Fibroblast of skin of scalp (primary cell): ENCODE results near the gene NOTCH3.

Experiments
- DNase-seq: peaks from one replicate; pipeline ENCODE4 v3.0.0-alpha.2; 2013

NOTCH3 gene

GRCh38 chr19:15235781-15236180 lies 35.0 kb upstream of the NOTCH3 start:
- no peak for DNase-seq

GRCh38 chr19:15234431-15235130 lies 33.8 kb upstream of the NOTCH3 start:
- DNase-seq, result no peak

GRCh38 chr19:15231271-15231670 lies 30.5 kb upstream of the NOTCH3 start:
- no peak for DNase-seq

- no peak for DNase-seq
Measured at GRCh38 chr19:15227261-15227660, 26.5 kb upstream of the NOTCH3 start.

- no peak for DNase-seq
Measured at GRCh38 chr19:15225760-15226159, 25.0 kb upstream of the NOTCH3 start.

GRCh38 chr19:15223649-15224361 lies 23.0 kb upstream of the NOTCH3 start:
- DNase-seq, result no peak

GRCh38 chr19:15222738-15223648 lies 22.2 kb upstream of the NOTCH3 start:
- peak; percentile 97 for DNase-seq

- DNase-seq, result no peak
Measured at GRCh38 chr19:15220833-15221232, 20.0 kb upstream of the NOTCH3 start.

GRCh38 chr19:15218501-15218900 lies 17.7 kb upstream of the NOTCH3 start:
- no peak for DNase-seq

GRCh38 chr19:15216363-15216762 lies 15.6 kb upstream of the NOTCH3 start:
- DNase-seq, result no peak

GRCh38 chr19:15213715-15214381 lies 13.1 kb upstream of the NOTCH3 start:
- DNase-seq, result peak; percentile 45

GRCh38 chr19:15212711-15213110 lies 11.9 kb upstream of the NOTCH3 start:
- no peak for DNase-seq

- DNase-seq, result peak; percentile 86
Measured at GRCh38 chr19:15210323-15210781, 9.6 kb upstream of the NOTCH3 start.

GRCh38 chr19:15201374-15202023 lies 704 bp upstream of the NOTCH3 start:
- DNase-seq, result no peak

GRCh38 chr19:15199661-15200552 lies 888 bp downstream of the NOTCH3 start:
- peak; percentile 50 for DNase-seq

GRCh38 chr19:15198951-15199660 lies 1.7 kb downstream of the NOTCH3 start:
- no peak for DNase-seq

- no peak for DNase-seq
Measured at GRCh38 chr19:15197942-15198341, 2.9 kb downstream of the NOTCH3 start.

GRCh38 chr19:15197275-15197941 lies 3.4 kb downstream of the NOTCH3 start:
- peak; percentile 62 for DNase-seq

GRCh38 chr19:15196360-15197005 lies 4.3 kb downstream of the NOTCH3 start:
- DNase-seq, result no peak
